ENCODE measurements around the gene MARCHF10. TPM values are rescaled to one million over a fixed set of nuclear protein-coding genes. Genes with fewer than 3 reads are reported as not detected.

The MARCHF10 gene
- total RNA-seq, 4 donors from 2014 or later, result 2.1 TPM; not detected in 3

- 12 to 21% methylated on average over 5 to 28 of the region's 31 CpGs for WGBS, 2 donors (ENCODE audit: low coverage in 1 of 2)
- in situ Hi-C loops (cut with MboI; ENCODE audit: low pct_ligation_motif_present in 1 of 4, low pct_unique_long_range_greater_than_20kb in 1 of 4, low sequenced_read_pairs in 3 of 4), result loop anchor here (10.0 to 25.0 kb wide), 3 partner anchors 260 to 708 kb away; partner anchors contain the start of gene TANC2 (in 1 of the 4)
Observed at GRCh38 chr17:62704381-62704971, 103.6 kb downstream of the MARCHF10 start.

GRCh38 chr17:62703776-62704380, 104.2 kb downstream of the MARCHF10 start:
- peak; percentile 58 to 91 (median 80) for TF ChIP-seq CTCF (IDR thresholded peaks at IDR 0.05)
- no peak for TF ChIP-seq EP300 (IDR thresholded peaks at IDR 0.05; ENCODE audit: low read depth)
- TF ChIP-seq POLR2A (IDR thresholded peaks at IDR 0.05), result no peak
- TF ChIP-seq POLR2AphosphoS5 (IDR thresholded peaks at IDR 0.05), result no peak
- peaks cover 0 to 17% (median 13%) of the 10 kb centered on the region in 4 donors for H3K4me1 ChIP-seq
- in situ Hi-C loops (cut with MboI; ENCODE audit: low pct_ligation_motif_present in 1 of 4, low pct_unique_long_range_greater_than_20kb in 1 of 4, low sequenced_read_pairs in 3 of 4), result loop anchor here (10.0 to 25.0 kb wide), 3 partner anchors 261 to 708 kb away; partner anchors contain the start of gene TANC2 (in 1 of the 4)
- H3K36me3 ChIP-seq, result no peaks in the 10 kb centered on the region
- H3K27ac ChIP-seq, result peak overlapping the region; percentile 66 to 77 (median 72)
- peak overlapping the region; percentile 51 to 73 (median 68) for H3K4me3 ChIP-seq
- intact Hi-C loops (cut with DNase I; ENCODE audit: low total_unique reads), result loop anchor here (2.0 to 5.0 kb wide), 2 partner anchors 263 to 703 kb away; partner anchors contain the start of gene TANC2
- H3K9me3 ChIP-seq, result no peaks in the 10 kb centered on the region
- peaks cover 12% of the 10 kb centered on the region for H3K27me3 ChIP-seq
- 1% methylated on average over 22 of the region's 80 CpGs; no CpG with 5 or more reads in 1 of the 2 donors for WGBS, 2 donors (ENCODE audit: low coverage in 1 of 2)
- peak; percentile 76 for DNase-seq

More at GRCh38 chr17:62704381-62704971, 103.6 kb downstream of the MARCHF10 start:
- TF ChIP-seq POLR2A (IDR thresholded peaks at IDR 0.05) (no peak), EP300 (IDR thresholded peaks at IDR 0.05; ENCODE audit: low read depth) (no peak), CTCF (IDR thresholded peaks at IDR 0.05) (no peak), POLR2AphosphoS5 (IDR thresholded peaks at IDR 0.05) (no peak)
- H3K27ac ChIP-seq, result peak overlapping the region; percentile 66 to 77 (median 72)
- H3K4me1 ChIP-seq, result peaks cover 0 to 17% (median 13%) of the 10 kb centered on the region in 4 donors
- intact Hi-C loops (cut with DNase I; ENCODE audit: low total_unique reads), result loop anchor here (2.0 to 5.0 kb wide), 2 partner anchors 262 to 703 kb away; partner anchors contain the start of gene TANC2
- no peaks in the 10 kb centered on the region for H3K36me3 ChIP-seq
- peaks cover 12% of the 10 kb centered on the region for H3K27me3 ChIP-seq
- H3K4me3 ChIP-seq, result peak overlapping the region; percentile 51 to 73 (median 68)
- H3K9me3 ChIP-seq, result no peaks in the 10 kb centered on the region
- DNase-seq, result peak; percentile 55

DNA sequence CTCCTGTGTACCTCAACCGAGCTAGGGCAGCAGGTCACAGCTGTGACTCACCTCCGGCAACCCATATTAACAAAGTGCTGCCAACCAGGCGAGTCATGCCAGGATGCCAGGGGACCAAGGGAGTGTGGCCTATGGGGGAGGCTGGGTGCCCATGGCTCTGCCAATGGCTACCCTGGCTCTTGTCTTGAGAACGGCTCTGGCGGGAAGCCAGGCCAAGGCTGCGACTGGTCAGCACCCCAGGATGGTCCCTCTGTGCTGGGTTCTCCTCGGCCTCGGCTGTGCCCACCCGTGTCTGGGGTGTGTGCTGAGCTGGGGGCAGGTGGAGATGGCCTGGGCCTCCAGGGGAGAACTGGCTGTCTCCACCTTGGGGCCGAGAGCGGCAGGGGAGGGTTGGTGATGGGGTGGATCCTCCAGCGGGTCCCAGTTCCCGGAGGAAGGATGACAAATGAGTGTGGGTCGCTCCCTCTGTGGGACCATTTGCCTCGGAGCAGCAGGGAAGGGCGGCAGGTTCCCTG, 104.8 kb downstream of the MARCHF10 start:
- 23% methylated on average over 11 of the region's 16 CpGs; no CpG with 5 or more reads in 1 of the 2 donors for WGBS, 2 donors (ENCODE audit: low coverage in 1 of 2)
- in situ Hi-C loops (cut with MboI; ENCODE audit: low pct_ligation_motif_present in 1 of 4, low pct_unique_long_range_greater_than_20kb in 1 of 4, low sequenced_read_pairs in 3 of 4), result loop anchor here (10.0 to 25.0 kb wide), 3 partner anchors 261 to 709 kb away; partner anchors contain the start of gene TANC2 (in 1 of the 4)
- no peak for DNase-seq
- TF ChIP-seq POLR2AphosphoS5 (IDR thresholded peaks at IDR 0.05) (no peak), CTCF (IDR thresholded peaks at IDR 0.05) (no peak), EP300 (IDR thresholded peaks at IDR 0.05; ENCODE audit: low read depth) (no peak), POLR2A (IDR thresholded peaks at IDR 0.05) (no peak)
- Histone ChIP-seq H3K4me1 (peaks cover 0 to 17% (median 13%) of the 10 kb centered on the region in 4 donors), H3K27ac (no peak overlapping the region), H3K36me3 (no peaks in the 10 kb centered on the region), H3K9me3 (no peaks in the 10 kb centered on the region), H3K27me3 (peaks cover 12% of the 10 kb centered on the region), H3K4me3 (peak overlapping the region in 2 of 4 donors; percentile 69 to 73)
- intact Hi-C loops (cut with DNase I; ENCODE audit: low total_unique reads), result loop anchor here (5.0 kb wide), 1 partner anchor 704 kb away; no protein-coding TSS in a partner anchor

Data from transverse colon (tissue), 4 donors.